ENCODE results near the gene IFNL1.
A peak's percentile ranks its signal among the peaks of the same experiment; 100 is the strongest.

DNA sequence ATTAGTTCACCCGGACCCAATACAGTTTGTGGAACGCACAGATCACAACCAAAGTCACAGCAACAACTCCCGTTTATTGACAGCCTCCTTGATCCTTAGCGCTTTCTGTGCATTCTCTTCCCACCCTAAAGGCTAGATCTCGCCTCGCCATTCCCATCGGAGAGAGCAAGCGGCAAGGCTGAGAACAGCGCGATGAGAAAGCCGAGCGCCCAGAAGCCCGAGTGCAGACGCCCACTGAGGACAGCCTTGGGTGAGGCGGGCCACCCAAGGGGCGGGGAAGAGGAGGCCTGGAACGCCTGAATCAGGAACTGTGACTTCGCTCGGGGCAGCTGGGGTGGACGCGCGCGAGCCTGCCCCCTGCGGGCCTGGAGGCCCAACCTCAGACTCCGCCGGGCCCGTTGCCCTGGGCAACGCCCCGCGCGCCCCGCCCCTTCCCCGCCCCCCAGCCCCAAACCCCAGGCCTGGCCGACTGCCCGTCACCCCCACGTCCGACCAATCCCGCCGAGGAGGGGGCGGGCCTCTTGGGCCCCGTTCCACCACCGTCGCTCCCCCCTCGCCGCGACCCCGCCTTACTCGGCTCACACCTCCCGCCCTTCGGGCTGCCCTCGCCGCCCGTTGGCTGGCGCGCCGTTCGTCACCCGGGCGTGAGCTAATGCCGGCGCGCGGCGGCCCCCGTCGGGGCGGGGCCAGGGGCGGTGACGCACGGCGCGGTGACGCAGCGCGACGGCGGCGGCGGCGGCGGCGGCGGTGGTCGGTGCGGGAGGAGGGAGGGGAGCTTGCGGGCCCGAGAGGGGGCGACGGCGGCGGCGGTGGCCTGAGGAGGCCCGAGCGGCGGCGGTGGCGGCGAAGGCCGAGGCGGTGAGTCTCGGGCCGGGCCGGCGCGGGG lies 45.8 kb downstream of the IFNL1 start, which contains the start of gene SAMD4B:
- TF ChIP-seq POLR2A (IDR thresholded peaks at IDR 0.05; ENCODE audit: low read depth, low read length) (peak; percentile 99), POLR2AphosphoS5 (IDR thresholded peaks at IDR 0.05; ENCODE audit: low read depth, low read length) (peak; percentile 98)
